Neutrophil (primary cell): ENCODE results near the gene FHOD1.

Experiments used
- H3K27ac ChIP-seq: fragments of 200-600 bp; sonication (generic); 2 replicates; pipeline ENCODE4 v1.5.1; 2016; ENCODE audit warnings: mild to moderate bottlenecking, moderate library complexity
- H3K27me3 ChIP-seq: fragments of 200-600 bp; sonication (generic); 2 replicates; pipeline ENCODE4 v1.6.0; 2016; ENCODE audit warnings: mild to moderate bottlenecking
- H3K36me3 ChIP-seq: fragments of 200-600 bp; sonication (generic); 2 replicates; pipeline ENCODE4 v1.5.1; 2017
- H3K4me1 ChIP-seq, 2 experiments: fragments of 200-600 bp in 1 of 2; sonication (generic) in 1 of 2; 1 replicate in 1 of 2; 2 replicates in 1 of 2; pipeline versions ENCODE4 v1.5.1 to v1.6.1; 2013 to 2016; ENCODE audit warnings: low read depth in 1 of 2, low read length in 1 of 2, mild to moderate bottlenecking in 1 of 2, moderate library complexity in 1 of 2; ENCODE audit not compliant: control insufficient read depth in 1 of 2, insufficient read depth in 1 of 2
- H3K4me3 ChIP-seq, 2 experiments: fragments of 200-600 bp in 1 of 2; sonication (generic) in 1 of 2; 1 replicate in 1 of 2; 2 replicates in 1 of 2; pipeline ENCODE4 v1.5.1; 2013 to 2016; ENCODE audit warnings: low read depth in 1 of 2, low read length in 1 of 2, mild to moderate bottlenecking in 1 of 2, moderate library complexity in 1 of 2
- H3K9me3 ChIP-seq: fragments of 200-600 bp; sonication (generic); 2 replicates; pipeline ENCODE4 v1.5.1; 2016
- TF ChIP-seq, protein P1 (sequence below): fragments of 200-600 bp; sonication (generic); IDR thresholded peaks from 2 replicates; pipeline ENCODE4 v1.5.1; 2016; ENCODE audit warnings: antibody characterized with exemption

The FHOD1 gene

DNA sequence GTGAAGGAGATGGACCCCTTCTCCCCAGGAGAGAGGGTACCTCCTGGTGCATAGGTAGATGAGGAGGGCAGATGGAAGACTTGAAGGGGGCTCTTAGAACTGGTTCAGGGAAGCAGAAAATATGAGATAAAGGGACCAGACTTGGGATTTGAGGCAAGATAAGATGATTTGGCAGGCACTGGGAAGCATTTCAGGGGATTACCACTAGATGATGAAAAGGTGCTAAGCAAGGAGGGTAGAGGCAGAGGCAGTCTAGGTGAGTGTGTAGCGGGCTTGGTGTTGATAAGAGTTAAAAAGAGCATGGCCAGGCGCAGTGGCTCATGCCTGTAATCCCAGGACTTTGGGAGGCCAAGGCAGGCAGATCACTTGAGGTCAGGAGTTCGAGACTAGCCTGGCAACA lies 15.9 kb upstream of the FHOD1 start:
- Histone ChIP-seq H3K36me3 (no peaks in the 10 kb centered on the region), H3K27me3 (peaks cover 8% of the 10 kb centered on the region), H3K4me3 (no peak overlapping the region), H3K4me1 (no peaks in the 10 kb centered on the region), H3K9me3 (no peaks in the 10 kb centered on the region), H3K27ac (no peak overlapping the region)
- TF ChIP-seq, protein P1, sequence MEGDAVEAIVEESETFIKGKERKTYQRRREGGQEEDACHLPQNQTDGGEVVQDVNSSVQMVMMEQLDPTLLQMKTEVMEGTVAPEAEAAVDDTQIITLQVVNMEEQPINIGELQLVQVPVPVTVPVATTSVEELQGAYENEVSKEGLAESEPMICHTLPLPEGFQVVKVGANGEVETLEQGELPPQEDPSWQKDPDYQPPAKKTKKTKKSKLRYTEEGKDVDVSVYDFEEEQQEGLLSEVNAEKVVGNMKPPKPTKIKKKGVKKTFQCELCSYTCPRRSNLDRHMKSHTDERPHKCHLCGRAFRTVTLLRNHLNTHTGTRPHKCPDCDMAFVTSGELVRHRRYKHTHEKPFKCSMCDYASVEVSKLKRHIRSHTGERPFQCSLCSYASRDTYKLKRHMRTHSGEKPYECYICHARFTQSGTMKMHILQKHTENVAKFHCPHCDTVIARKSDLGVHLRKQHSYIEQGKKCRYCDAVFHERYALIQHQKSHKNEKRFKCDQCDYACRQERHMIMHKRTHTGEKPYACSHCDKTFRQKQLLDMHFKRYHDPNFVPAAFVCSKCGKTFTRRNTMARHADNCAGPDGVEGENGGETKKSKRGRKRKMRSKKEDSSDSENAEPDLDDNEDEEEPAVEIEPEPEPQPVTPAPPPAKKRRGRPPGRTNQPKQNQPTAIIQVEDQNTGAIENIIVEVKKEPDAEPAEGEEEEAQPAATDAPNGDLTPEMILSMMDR: no peak

DNA sequence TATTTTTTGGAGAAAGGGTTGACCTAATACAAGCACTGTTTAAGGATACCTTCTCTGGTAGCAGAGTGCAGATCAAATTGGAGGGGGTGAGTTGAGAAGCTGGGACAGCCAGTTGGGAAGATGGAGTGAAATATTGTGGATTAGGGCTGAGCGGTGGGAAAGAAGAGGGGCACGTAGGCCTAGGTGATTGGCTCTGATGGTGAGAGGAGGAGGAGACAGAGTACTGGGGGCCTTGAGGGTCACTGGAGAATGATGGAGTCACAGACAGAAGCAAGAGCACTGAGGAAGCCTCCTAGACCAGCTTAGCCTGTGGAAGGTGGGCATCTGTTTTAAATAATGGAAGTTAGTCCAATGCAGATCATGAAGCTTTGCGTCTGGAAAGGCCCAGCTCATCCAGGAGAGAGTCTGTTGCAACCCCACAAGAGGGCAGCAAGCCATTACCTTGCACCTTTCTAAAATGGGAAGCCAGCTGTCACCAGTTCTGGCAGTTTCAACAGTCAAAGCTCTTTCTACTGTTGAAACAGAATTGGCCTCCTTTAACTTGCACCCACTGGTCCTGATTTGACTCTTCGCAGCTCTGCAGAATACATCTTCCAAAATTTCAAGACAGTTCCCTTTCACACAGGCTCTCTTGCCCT lies 13.3 kb upstream of the FHOD1 start:
- Histone ChIP-seq H3K4me1 (no peaks in the 10 kb centered on the region), H3K27me3 (peaks cover 8% of the 10 kb centered on the region), H3K27ac (no peak overlapping the region), H3K9me3 (no peaks in the 10 kb centered on the region), H3K4me3 (no peak overlapping the region), H3K36me3 (no peaks in the 10 kb centered on the region)
- TF ChIP-seq, protein P1: no peak

DNA sequence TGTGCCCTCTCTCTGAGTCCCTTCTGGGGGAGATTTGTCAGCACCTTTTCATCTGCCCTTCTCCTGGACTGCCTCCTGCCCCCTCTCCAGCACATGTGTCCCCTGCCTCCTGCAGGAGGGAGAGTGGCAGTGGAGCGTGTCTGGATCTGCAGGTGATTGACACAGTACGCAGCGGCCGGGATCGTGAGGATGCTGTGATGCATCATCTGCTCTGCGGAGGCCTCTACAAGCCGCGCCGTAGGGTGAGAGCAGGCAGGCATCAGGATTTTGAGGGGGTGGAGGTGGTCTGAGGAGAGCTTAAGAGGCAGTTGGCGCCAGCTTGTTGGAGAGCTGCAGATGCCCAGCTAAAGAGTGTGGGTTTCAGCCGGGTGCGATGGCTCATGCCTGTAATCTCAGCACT lies 12.4 kb upstream of the FHOD1 start:
- Histone ChIP-seq H3K4me3 (no peak overlapping the region), H3K27me3 (peaks cover 5% of the 10 kb centered on the region), H3K27ac (no peak overlapping the region), H3K9me3 (no peaks in the 10 kb centered on the region), H3K4me1 (no peaks in the 10 kb centered on the region), H3K36me3 (no peaks in the 10 kb centered on the region)
- TF ChIP-seq, protein P1: no peak

DNA sequence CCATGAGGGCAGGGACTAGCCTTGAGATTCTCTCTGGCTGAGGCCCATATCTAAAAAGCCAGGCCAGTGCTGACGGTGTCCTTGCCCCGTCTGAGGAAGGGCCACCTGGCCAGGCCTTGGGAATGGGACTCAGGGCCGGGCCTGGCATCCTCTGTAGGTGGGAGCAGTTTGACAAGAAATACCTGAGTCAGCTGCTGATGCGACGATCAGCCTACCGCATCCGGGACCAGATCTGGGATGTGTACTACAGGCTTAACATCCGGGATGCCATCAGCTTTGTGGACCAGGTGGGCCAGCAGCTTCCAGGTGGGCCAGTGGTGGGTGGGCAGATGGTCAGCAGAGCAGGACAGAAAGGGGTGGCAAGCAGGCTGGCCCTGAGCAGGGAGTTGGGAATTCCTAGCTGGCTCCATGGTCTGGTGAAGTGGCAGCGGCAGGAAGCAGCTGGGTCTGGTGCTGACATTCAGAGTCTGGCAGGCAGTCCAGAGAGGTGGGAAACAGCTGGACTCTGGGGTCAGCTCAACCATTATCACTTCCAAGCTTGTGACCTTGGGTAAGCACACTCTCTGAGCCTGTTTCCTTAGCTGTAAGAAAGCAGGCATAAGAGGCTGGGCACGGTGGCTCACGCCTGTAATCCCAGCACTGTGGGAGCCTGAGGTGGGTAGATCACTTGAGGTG lies 11.0 kb upstream of the FHOD1 start:
- Histone ChIP-seq H3K36me3 (no peaks in the 10 kb centered on the region), H3K27ac (no peak overlapping the region), H3K27me3 (no peaks in the 10 kb centered on the region), H3K4me3 (no peak overlapping the region), H3K4me1 (no peaks in the 10 kb centered on the region), H3K9me3 (no peaks in the 10 kb centered on the region)
- TF ChIP-seq, protein P1: no peak

DNA sequence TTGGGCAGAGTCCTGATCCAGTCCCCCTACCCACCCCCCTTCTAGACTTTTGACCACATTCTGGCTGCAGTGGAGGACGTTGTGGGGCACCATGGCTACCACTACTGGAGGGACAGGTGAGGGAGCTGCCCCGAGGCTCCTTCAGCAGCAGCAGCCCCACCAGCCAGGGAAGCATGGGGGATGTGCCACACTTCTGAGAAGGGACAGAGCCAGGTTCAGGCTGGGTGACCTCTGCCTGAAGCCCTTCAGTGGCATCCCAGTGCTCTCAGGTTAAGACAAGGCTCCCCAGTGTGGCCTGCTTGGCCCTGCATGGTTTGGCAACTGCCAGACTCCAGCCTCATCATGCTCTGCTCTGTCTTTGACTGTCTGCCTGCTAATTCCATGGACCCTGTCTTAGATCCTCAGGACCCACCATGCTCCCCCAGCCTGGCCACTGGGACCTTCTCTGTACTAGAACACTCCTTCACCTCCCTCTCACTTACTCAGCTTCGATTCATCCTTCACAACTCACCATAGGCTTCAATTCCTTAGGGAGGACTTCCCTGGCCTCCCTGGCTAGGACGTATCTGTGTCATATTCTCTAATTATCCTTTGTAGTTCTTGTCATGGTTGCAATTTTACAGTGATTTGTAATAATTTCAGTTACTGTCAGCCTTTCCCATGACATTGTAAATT lies 10.3 kb upstream of the FHOD1 start:
- peaks cover 3% of the 10 kb centered on the region for H3K27me3 ChIP-seq
- H3K9me3 ChIP-seq: no peaks in the 10 kb centered on the region
- H3K36me3 ChIP-seq: no peaks in the 10 kb centered on the region
- no peaks in the 10 kb centered on the region for H3K4me1 ChIP-seq
- no peak overlapping the region for H3K4me3 ChIP-seq
- TF ChIP-seq, protein P1: no peak
- H3K27ac ChIP-seq: no peak overlapping the region
